Neural progenitor cell (in vitro differentiated cells): ENCODE data around the gene PLCG1.

Source experiments
- CTCF ChIP-seq: fragments of 200-600 bp; sonication (generic); IDR thresholded peaks from 2 replicates; pipeline ENCODE4 v1.5.1; 2017; ENCODE audit warnings: antibody characterized with exemption, mild to moderate bottlenecking
- EZH2 ChIP-seq: fragments of 200-600 bp; sonication (generic); IDR thresholded peaks from 2 replicates; pipeline ENCODE4 v1.6.1; 2017; ENCODE audit warnings: antibody characterized with exemption, mild to moderate bottlenecking, moderate library complexity
- EZH2phosphoT487 ChIP-seq: fragments of 200-600 bp; sonication (generic); IDR thresholded peaks from 2 replicates; pipeline ENCODE4 v1.6.1; 2017; ENCODE audit warnings: antibody characterized with exemption

- TF ChIP-seq CTCF (no peak), EZH2phosphoT487 (no peak), EZH2 (no peak)
Measured at GRCh38 chr20:41178904-41179432, 41.6 kb downstream of the PLCG1 start.
